GM19043 (cell line): ENCODE results near the gene TMOD3.
"Not testable (repeated sequence)": the region's sequence is repeated elsewhere in the genome, so short reads cannot be mapped to it uniquely, and the experiment has no call there.

Source experiments
- ATAC-seq: cut with Tn5 transposase; IDR thresholded peaks from one replicate; pipeline ENCODE4 v1.9.1; 2021; ENCODE audit warnings: low read depth; ENCODE audit not compliant: unreplicated experiment

TMOD3 gene

DNA sequence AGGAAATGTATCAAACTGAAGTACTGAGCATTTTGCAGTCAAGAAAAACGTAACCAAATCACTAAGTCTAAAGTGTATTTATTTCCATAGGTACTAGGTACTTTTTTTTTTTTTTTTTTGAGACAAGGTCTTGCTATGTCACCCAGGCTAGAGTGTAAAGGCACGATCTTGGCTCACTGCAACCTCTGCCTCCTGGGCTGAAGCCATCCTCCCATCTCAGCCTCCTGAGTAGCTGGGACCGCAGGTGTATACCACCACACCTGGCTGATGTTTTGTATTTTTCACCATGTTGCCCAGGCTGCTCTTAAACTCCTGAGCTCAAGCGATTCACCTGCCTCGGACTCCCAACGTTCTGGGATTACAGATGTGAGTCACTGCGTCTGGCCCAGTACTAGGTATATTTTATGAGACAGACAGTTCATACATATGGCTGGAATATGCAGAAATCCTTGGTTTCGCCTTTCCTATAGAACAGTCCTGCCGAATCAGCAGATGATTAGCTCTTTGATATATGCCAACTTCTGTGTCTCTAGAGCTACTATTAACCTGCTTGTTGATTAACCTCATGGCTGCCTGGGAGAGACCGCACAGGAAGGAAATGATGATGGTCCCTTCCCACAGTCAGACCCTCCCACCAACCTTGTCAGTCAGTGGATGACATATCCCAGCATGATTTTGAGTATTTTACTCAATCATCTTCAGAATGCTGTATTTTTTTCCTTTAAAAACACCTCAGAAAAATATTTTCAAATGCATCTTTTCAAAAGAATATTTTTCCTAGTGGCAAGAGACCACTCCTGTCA, 32.3 kb downstream of the TMOD3 start:
- ATAC-seq: no peak

DNA sequence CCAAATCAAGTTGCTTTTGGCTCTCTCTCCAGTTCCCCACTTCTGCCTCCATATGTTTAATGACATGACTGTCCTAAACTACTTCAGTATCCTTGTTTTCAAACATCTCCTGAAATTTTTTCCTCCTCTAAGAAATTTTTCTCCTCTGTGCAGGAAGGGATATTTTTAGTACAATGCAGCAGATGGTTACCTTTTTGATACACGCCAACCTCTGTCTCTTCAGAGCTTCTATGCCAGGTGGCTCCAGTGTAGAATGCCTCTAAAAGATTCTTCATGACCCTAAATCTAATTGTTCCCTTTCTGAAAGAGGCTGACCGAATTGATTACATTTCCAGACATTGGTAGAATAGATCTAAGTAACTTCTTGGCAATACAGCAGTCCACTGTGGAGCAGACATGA, 33.7 kb downstream of the TMOD3 start:
- no peak for ATAC-seq

DNA sequence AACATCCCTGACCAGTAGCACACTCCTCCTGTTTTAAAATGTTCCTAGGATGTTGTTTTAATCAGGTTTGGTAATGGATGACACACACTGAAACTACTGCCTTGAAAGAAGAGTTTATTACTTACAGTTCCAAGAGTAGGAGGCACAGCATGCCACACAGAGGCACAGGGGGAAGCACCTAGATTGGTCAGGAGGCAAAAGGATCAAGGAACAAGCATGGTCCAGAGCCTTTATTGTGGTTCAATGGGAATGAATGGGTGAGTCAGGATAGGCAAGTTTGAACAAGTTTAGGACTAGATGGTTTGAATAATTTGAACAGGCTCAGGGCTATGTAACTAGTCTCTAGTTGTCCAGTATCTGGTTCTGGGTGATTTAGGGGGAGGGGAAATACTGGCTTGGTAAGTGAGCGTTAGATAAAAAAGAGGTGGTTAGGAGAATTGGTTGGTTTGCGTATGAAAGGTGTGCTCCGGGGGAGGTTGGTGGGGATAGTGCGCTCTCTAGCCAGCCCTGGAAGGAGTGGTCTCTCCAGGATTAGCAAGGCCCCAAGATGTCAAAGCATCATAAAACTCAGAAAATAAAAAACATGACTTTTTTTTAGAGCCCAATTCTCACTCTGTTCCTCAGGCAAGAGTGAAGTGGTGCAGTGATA, 35.1 kb downstream of the TMOD3 start:
- ATAC-seq: no peak

DNA sequence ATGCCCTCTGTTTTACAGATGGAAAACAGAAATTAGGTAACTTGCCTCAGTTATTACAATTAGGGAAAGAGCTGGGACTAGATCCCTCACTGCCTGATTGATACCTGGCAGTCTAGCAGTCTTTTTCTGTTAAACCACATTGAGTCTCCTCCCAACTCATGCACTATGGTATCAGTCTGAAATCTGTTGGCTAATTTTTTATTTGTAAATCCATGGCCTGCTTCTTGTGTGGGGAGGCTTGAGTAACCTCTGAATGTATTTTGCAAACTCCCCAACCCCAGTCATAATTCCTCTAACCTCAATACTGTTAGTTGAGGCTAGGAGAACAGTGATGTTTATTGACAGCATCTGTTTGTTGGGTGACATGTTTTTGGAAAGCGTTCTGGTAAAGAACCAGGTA, 35.9 kb downstream of the TMOD3 start:
- ATAC-seq: no peak

DNA sequence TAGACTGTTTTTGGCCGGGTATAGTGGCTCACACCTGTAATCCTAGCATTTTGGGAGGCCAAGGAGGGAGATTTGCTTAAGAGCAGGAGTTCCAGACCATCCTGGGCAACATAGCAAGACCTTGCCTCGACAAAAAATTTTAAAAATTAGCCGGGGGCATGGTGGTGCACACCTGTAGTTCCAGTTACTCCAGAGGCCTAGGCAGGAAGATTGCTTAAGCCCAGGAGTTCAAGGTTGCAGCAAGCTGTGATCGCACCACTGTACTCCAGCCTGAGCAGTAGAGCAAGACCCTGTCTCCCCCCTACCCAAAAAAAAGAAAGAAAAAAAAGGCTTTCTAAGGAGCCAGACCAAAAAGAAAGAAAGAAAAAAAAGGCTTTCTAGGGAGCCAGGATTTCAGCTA, 36.7 kb downstream of the TMOD3 start:
- no peak for ATAC-seq

DNA sequence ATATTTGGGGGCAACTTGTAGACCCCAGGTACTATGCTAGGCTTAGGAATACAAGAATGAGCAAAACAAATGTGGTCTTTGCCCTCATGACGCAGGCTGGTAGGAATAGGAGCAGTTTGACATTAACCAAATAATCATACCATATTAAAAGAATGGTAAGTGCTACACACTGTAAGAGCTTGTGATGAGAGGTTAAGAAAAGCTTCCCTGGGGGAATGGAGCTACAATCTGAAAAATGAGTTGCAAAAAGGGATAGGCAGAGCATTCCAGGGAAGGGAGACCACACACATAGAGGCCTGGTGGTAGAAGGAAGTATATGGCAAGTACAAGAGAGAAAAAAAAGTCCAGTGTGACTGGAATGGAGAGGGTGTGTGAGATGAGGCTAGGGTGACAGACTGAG, 37.3 kb downstream of the TMOD3 start:
- ATAC-seq: no peak

DNA sequence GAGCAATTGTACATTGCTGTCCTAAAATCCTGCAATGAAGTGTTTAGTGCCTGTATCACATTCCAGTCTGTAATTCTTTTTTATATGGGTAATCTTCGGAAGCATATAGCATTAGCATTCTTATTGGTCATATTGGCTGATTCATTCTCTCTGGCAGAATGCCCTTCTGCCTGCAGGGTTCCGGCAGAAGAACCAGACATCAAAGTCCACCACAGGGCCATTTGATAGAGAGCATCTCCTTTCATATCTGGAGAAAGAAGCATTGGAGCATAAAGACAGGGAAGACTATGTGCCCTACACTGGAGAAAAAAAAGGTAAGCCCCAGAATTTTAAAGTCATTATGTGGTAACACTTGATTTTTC, 39.6 kb downstream of the TMOD3 start:
- ATAC-seq: no peak

DNA sequence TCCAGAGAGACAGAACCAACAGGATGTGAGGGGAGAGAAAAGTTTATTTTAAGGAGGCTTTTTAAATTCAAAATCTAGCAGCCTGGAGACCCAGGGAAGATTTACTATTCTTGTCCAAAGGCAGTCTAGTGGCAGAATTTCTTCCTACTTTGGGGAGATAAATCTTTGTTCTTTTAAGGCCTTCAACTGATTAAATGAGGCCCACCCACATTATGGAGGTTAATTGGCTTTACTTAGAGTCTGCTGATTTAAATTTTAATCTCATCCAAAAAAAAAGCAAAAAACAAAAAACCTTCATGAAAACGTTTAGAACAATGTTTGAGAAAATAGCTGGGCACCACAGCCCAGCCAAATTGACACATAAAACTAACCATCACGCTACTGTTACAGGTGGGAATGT, 41.3 kb downstream of the TMOD3 start:
- ATAC-seq: no peak

DNA sequence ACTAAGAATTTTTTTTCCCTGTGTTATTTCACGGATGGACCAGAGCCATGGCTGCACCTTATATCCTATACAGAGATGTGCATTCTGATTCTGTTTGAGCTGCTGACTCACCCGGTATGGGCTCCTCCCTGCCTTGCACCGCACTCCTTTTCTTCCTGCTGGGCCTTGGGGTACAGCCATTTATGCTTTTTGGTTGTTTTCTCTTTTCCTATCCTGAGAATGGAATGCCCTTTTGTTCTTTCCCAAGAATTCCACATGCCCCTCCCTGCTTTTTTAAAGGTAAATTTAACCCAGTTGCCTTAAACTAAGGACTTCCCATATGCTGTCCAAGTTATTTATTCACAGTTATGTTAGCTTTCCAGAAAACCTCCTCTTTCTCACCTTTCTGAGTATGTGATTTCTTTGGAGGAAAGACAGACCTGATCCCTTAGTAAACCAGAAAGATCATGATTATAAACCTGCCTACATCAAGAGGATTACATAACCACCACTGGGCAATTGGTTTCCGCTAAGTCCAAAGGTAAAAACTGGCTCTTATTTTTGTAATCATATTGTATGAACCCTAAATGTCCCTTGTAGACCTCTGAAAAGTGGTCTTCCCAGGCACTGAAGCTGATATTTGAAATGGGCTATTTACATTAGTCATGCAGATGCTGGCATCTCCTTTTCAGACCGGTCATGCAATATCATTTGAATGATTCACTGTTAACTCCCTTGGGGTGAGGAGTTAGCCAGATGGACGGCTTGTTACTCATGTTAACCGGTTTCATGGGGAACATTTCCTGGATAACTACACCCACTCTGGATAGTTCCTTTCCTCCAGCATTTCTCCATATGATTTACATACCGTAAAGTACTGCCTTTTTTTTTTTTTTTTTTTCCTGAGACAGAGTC, 45.5 kb downstream of the TMOD3 start:
- no peak for ATAC-seq

DNA sequence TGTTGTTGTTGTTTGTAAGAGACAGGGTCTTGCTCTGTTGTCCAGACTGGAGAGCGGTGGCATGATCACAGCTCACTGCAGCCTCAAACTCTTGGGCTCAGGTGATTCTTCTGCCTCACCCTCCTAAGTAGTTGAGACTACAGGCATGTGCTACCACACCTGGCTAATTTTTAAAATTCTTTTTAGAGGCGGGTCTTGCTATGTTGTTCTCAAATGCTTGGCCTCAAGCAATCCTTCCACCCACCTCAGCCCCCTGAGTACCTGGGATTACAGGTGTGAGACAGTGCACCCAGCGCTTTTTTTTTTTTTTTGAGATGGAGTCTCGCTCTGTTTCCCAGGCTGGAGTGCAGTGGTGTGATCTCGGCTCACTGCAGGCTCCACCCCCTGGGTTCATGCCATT, 46.7 kb downstream of the TMOD3 start:
- no peak for ATAC-seq

DNA sequence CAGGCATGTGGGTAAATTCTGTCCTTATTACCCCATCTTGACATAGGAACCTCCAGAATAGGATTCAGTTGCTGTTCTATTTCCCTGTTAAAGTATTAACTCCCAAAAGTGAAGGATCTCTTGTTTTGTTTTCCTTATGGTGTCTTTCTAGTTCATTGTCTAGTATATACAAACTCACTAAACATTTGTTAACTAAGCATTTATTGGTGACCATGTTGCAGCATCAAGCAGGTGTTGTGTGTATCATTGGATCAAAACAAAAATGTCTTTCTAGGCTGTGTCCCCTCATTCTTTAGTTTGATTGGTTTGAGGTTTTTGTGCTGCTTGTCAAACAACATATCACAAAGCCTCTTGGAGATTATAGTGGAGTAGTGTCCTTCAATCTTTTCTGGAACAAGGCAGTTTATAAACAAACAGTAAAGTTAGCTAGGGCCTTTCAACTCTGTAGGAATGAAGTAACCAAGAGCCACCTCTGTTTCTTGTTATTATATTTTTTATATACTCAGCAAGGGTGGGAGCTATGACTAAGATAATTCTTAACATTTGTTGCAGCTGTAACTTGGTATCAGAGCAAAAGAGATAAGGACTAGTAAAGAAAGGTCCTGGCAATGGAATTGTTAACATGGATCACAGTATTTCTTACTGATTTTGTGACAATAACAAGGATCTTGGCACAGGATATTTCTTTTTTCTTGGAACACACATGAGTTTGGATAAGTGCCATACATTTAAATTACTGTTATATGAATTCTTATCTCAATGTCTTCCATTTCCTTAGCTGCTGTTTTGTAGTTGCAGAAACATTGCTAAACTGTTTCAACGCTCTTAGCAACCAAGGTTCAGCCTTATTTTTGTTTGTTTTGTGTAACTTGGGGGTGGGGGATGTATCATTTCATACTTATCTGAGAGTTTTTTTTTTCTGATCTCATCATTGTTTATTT, 49.3 kb downstream of the TMOD3 start:
- ATAC-seq: no peak

DNA sequence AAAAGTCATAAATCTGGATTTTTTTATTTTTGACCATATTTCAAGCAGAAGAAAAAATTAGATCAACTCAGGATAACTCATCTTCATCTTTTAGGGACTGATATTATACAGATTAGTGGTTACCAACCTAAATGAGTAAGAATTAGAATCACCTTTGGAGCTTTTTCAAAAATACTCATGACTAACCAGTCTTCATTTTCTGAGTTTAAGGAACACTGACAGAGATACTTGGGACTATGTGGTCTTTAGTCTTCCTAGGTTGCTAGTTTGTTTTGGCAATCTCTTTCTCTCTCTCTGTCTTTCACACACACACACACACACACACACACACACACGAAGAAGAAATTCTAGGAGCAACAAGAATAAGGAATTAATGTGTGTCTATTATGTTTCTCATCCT, 50.1 kb downstream of the TMOD3 start:
- ATAC-seq: no peak

DNA sequence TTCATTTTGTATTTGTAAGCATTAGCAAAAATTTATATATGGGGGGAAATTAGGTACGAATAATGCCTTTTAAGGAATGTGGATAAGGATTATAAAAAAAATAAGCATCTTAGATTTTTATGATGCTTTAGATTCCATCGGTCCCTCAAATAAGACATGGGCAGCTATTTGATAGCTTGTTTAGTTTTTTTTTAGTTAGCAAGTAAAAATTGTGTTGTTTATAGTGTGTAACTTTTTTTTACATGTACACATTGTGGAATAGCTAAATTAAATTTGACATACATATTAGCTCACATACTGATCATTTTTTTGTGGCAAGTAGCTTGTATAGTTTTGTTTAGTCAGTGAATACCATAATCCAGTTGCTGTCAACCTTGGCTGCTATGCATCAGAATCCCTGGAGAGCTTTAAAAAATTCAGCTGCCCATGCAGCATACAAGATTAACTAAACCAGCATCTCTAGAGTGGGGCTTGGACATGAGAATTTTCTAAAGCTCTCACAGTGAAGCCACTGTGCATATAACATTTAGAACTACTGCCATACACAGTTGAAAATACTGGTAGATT, 53.9 kb downstream of the TMOD3 start:
- no peak for ATAC-seq

DNA sequence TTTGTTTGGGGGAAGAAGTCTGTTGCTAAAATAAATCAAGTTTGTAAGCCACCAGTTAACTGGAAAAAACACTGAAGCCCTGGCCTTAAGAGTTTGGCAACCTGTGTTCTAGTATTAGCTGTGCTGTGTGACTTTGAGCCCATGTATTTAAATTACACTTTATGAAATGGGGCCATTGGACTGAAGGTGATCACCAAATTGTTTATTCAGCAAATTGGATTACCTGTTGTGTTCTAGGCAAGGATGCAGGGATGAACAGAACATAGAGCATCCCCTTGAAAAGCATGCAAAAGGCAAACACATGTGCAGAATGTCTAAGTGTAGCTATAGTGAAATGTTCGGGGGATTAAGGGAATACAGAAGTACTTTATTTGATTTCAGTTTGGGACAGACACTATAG, 54.6 kb downstream of the TMOD3 start:
- no peak for ATAC-seq

DNA sequence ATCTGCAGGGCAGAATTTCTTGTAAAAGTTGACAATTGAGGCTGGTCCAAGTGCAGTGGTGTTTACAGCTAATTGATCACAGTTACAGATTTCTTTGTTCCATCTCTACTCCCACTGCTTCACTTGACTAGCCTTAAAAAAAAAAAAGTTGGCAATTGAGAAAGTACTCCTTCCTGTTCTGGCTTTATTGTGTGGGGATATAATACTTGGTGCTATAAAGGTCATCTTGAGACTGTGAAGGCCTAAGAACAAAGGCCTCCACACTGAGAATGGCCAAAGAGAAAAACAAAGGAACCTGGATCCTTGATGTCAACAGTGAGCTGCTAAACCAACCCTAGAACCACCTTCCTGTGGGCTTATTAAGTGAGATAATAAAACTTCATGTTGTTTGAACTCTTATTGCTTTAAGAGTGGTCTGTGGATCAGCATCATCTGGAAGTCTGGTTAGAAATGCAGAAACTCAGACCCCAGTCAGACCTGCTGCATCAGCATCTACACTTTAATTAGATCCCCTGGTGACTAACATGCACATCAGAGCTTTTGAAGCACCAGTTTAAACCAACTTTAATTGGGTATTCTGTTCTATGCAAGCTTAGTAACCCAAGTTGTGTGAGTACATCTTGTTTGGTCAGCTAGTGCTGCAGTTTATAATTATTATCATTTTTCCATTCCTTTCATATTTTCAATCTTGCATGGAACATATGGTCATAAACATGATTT, 55.2 kb downstream of the TMOD3 start:
- ATAC-seq: no peak

DNA sequence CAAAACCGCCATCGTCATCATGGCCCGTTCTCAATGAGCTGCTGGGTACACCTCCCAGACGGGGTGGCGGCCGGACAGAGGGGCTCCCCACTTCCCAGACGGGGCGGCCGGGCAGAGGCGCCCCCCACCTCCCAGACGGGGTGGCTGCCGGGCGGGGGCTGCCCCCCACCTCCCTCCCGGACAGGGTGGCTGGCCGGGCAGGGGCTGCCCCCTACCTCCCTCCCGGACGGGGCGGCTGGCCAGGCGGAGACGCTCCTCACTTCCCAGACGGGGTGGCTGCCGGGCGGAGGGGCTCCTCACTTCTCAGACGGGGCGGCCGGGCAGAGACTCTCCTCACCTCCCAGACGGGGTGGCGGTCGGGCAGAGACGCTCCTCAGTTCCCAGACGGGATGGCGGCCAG, 56.3 kb downstream of the TMOD3 start:
- ATAC-seq: not testable (repeated sequence)

DNA sequence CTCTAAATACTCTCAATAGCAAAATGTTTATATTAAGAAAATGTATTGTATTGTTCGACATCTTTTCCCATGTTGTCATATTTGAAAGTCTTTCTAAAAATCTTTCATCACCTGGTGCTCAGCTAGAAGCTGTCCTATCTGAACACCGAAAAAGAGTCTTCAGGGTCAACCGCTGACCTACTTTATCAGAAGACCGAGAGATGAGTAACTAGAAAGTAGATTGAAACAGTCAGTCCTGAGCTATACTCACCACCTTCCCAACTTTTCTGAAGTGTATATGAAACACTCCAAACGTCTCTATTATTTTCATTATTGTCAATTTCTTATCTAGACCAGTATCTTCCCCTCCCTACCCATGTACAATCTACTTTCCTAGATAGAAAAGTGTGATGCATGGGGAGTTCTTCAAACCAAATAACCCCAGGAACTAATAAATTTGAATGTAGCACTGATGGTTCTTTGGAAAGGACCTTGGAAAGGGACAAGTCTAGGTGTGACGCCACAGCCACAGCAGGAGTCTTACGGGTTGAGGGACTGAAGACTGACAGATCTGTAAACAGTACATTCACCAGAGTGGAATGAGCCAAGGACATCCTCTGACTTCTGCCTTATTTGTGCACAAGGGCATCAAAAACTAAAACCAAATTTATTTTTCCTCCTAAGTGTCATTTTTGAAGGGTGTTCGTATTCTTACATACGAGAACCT, 58.6 kb downstream of the TMOD3 start:
- ATAC-seq: no peak

DNA sequence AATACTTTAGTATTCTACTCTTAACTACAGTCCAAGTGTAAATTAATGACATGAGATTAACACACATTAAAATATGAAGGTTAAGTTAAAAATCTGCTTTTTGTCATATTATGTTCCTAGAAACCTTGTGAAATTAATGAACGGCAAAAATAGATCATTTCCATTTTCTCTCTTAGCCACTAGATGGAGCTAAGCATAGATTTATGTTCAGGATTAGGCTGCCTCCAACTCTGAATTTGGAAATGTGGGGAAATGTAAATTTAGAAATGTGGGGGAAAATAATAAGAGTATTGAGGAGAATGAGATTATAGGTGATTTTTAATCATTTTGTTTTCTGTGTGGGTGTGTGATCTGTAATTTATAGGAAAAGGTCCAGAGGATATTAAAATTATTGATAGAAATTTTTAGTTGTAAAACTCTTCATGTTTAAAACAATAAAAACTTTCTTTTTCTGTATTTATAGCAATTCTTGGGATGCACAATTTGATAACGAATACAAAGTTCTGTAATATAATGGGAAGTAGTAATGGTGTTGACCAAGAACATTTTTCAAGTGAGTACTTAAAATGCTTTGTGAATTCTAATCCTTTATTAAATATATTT, 59.2 kb downstream of the TMOD3 start:
- no peak for ATAC-seq
